ENCODE results near the gene SLC26A3. TPM values are rescaled to one million over a fixed set of nuclear protein-coding genes. Genes with fewer than 3 reads are reported as not detected.

The SLC26A3 gene
- total and polyA plus RNA-seq, 4 experiments from 2014 or later, result not detected

- Mint-ChIP-seq H3K36me3 (peaks cover 0 to 4% of the 10 kb centered on the region in 2 donors), H3K4me3 (no peak overlapping the region), H3K27me3 (no peaks in the 10 kb centered on the region), H3K27ac (no peak overlapping the region), H3K4me1 (peaks cover 0 to 6% (median 1%) of the 10 kb centered on the region in 4 donors), H3K9me3 (peaks cover 0 to 9% (median 0%) of the 10 kb centered on the region in 8 donors)
- no peaks in the 10 kb centered on the region for H3K36me3 ChIP-seq (ENCODE audit: insufficient read depth, low read length)
- no peaks in the 10 kb centered on the region for H3K4me1 ChIP-seq (ENCODE audit: insufficient read depth, low read length)
- POLR2A ChIA-PET (ENCODE audit: partially characterized antibody), result interaction anchor here (1.3 kb wide), 1 partner anchor 12 kb away, joined by 4 read pairs; no protein-coding TSS in a partner anchor
- no peak overlapping the region for H3K4me3 ChIP-seq (ENCODE audit: low read length in 2 of 2)
- no peaks in the 10 kb centered on the region for H3K27me3 ChIP-seq (ENCODE audit: insufficient read depth, low read length)
- H3K9me3 ChIP-seq (ENCODE audit: control insufficient read depth in 1 of 2, low read length in 2 of 2), result no peaks in the 10 kb centered on the region
- DNase-seq, result no peak
- CTCF ChIA-PET (ENCODE audit: partially characterized antibody), result interaction anchor here (0.9 kb wide), 1 partner anchor 11 kb away, joined by 3 read pairs; no protein-coding TSS in a partner anchor
- intact Hi-C loops (cut with micrococcal nuclease), result no loop called here
- H3K27ac ChIP-seq (ENCODE audit: low read depth, low read length), result no peak overlapping the region
These were observed 3.3 kb downstream of the SLC26A3 start for GRCh38 chr7:107799647-107800264.

GRCh38 chr7:107792364-107792763 lies 10.7 kb downstream of the SLC26A3 start:
- H3K27ac ChIP-seq (ENCODE audit: low read depth, low read length), result no peak overlapping the region
- H3K9me3 ChIP-seq (ENCODE audit: control insufficient read depth in 1 of 2, low read length in 2 of 2), result no peaks in the 10 kb centered on the region
- Mint-ChIP-seq H3K4me1 (peaks cover 3 to 20% (median 16%) of the 10 kb centered on the region in 4 donors), H3K27ac (no peak overlapping the region), H3K9me3 (peaks cover 0 to 2% (median 0%) of the 10 kb centered on the region in 8 donors), H3K27me3 (peaks cover 0 to 4% of the 10 kb centered on the region in 2 donors), H3K36me3 (no peaks in the 10 kb centered on the region), H3K4me3 (no peak overlapping the region)
- H3K4me1 ChIP-seq (ENCODE audit: insufficient read depth, low read length), result peaks cover 7% of the 10 kb centered on the region
- no peaks in the 10 kb centered on the region for H3K36me3 ChIP-seq (ENCODE audit: insufficient read depth, low read length)
- intact Hi-C loops (cut with micrococcal nuclease), result no loop called here
- no peak for DNase-seq
- POLR2A ChIA-PET (ENCODE audit: partially characterized antibody), result interaction anchor here (0.9 kb wide), 1 partner anchor 48 kb away, joined by 6 read pairs; the partner anchor contains the start of gene CBLL1
- CTCF ChIA-PET (ENCODE audit: partially characterized antibody), result no interaction called here
- no peak overlapping the region for H3K4me3 ChIP-seq (ENCODE audit: low read length in 2 of 2)
- no peaks in the 10 kb centered on the region for H3K27me3 ChIP-seq (ENCODE audit: insufficient read depth, low read length)

DNA sequence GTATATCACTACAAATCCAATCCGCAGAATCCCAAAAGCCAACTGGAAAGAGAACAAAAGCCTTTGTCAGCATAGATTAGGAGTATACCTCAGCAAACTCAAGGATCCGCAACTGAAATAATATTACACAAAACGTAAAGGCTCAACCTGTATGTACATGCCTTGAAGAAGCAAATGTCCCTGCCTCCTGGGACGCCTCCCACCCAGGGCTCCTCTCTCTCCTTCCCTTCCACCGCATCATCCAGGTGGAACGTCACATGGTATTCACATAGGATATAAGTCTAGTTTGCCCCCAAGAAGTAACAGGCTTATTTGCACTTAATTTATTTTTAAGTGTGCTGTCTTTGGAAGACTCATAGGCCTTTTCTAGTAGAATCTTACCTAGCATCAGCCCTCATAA lies 13.4 kb downstream of the SLC26A3 start:
- H3K4me1 Mint-ChIP-seq, result peaks cover 21 to 44% (median 37%) of the 10 kb centered on the region in 4 donors
- H3K9me3 Mint-ChIP-seq, result peaks cover 0 to 2% (median 0%) of the 10 kb centered on the region in 8 donors
- H3K4me1 ChIP-seq (ENCODE audit: insufficient read depth, low read length), result peaks cover 22% of the 10 kb centered on the region
- intact Hi-C loops (cut with micrococcal nuclease), result no loop called here
- no peaks in the 10 kb centered on the region for H3K36me3 ChIP-seq (ENCODE audit: insufficient read depth, low read length)
- CTCF ChIA-PET (ENCODE audit: partially characterized antibody), result interaction anchor here (0.7 kb wide), 1 partner anchor 89 kb away, joined by 3 read pairs; no protein-coding TSS in a partner anchor
- no peak overlapping the region for H3K4me3 Mint-ChIP-seq
- no peaks in the 10 kb centered on the region for H3K27me3 ChIP-seq (ENCODE audit: insufficient read depth, low read length)
- H3K36me3 Mint-ChIP-seq, result no peaks in the 10 kb centered on the region
- H3K9me3 ChIP-seq (ENCODE audit: control insufficient read depth in 1 of 2, low read length in 2 of 2), result no peaks in the 10 kb centered on the region
- H3K27ac ChIP-seq (ENCODE audit: low read depth, low read length), result no peak overlapping the region
- H3K4me3 ChIP-seq (ENCODE audit: low read length in 2 of 2), result no peak overlapping the region
- peaks cover 0 to 4% of the 10 kb centered on the region in 2 donors for H3K27me3 Mint-ChIP-seq
- peak overlapping the region in 1 of 7 donors; percentile 24 for H3K27ac Mint-ChIP-seq
- no peak for DNase-seq
- POLR2A ChIA-PET (ENCODE audit: partially characterized antibody), result no interaction called here

- Mint-ChIP-seq H3K27me3 (peaks cover 0 to 2% of the 10 kb centered on the region in 2 donors), H3K4me3 (no peak overlapping the region), H3K27ac (no peak overlapping the region), H3K9me3 (peaks cover 0 to 2% (median 0%) of the 10 kb centered on the region in 8 donors), H3K4me1 (peaks cover 21 to 45% (median 37%) of the 10 kb centered on the region in 4 donors), H3K36me3 (no peaks in the 10 kb centered on the region)
- no peaks in the 10 kb centered on the region for H3K36me3 ChIP-seq (ENCODE audit: insufficient read depth, low read length)
- no peak overlapping the region for H3K4me3 ChIP-seq (ENCODE audit: low read length in 2 of 2)
- no peaks in the 10 kb centered on the region for H3K27me3 ChIP-seq (ENCODE audit: insufficient read depth, low read length)
- ChIA-PET CTCF (ENCODE audit: partially characterized antibody) (interaction anchor here (0.7 to 1.4 kb wide), 4 partner anchors 11 to 90 kb away, joined by 3 to 6 read pairs (median 3); partner anchors contain the start of gene CBLL1), POLR2A (ENCODE audit: partially characterized antibody) (interaction anchor here (0.9 to 1.8 kb wide), 7 partner anchors 11 to 85 kb away, joined by 3 to 10 read pairs (median 5); partner anchors contain the start of gene CBLL1)
- no peaks in the 10 kb centered on the region for H3K9me3 ChIP-seq (ENCODE audit: control insufficient read depth in 1 of 2, low read length in 2 of 2)
- H3K4me1 ChIP-seq (ENCODE audit: insufficient read depth, low read length), result peaks cover 24% of the 10 kb centered on the region
- intact Hi-C loops (cut with micrococcal nuclease), result no loop called here
- H3K27ac ChIP-seq (ENCODE audit: low read depth, low read length), result no peak overlapping the region
- DNase-seq, result no peak
These were observed 14.4 kb downstream of the SLC26A3 start for GRCh38 chr7:107788662-107789061.

DNA sequence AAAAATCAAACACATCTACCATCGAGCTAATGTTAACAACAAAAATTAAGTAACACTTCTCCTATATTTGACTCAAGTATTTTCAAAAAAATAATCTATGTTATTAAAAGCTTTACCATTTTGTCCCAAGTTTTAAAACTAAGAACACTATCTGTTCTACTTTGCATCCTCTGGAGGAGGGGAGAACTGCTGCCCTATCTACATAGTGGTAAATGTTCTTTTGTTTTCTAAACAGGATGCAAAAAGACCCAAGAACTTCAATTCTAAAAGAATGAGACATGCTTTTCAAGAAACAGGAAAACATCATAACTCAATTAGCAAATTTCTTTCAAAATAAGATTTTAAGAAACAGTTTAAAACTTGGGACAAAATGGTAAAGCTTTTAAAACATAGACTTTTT lies 14.8 kb downstream of the SLC26A3 start:
- Mint-ChIP-seq H3K27me3 (peaks cover 0 to under 1% of the 10 kb centered on the region in 2 donors), H3K27ac (peak overlapping the region in 1 of 7 donors; percentile 43), H3K36me3 (no peaks in the 10 kb centered on the region), H3K9me3 (peaks cover 0 to 2% (median 0%) of the 10 kb centered on the region in 8 donors), H3K4me1 (peaks cover 21 to 45% (median 37%) of the 10 kb centered on the region in 4 donors), H3K4me3 (peak overlapping the region in 1 of 8 donors; percentile 6)
- intact Hi-C loops (cut with micrococcal nuclease), result no loop called here
- H3K27me3 ChIP-seq (ENCODE audit: insufficient read depth, low read length), result no peaks in the 10 kb centered on the region
- POLR2A ChIA-PET (ENCODE audit: partially characterized antibody), result interaction anchor here (0.9 to 1.8 kb wide), 8 partner anchors 11 to 85 kb away, joined by 3 to 10 read pairs (median 4); partner anchors contain the start of gene CBLL1
- no peaks in the 10 kb centered on the region for H3K36me3 ChIP-seq (ENCODE audit: insufficient read depth, low read length)
- H3K9me3 ChIP-seq (ENCODE audit: control insufficient read depth in 1 of 2, low read length in 2 of 2), result no peaks in the 10 kb centered on the region
- no peak for DNase-seq
- no peak overlapping the region for H3K4me3 ChIP-seq (ENCODE audit: low read length in 2 of 2)
- peaks cover 24% of the 10 kb centered on the region for H3K4me1 ChIP-seq (ENCODE audit: insufficient read depth, low read length)
- CTCF ChIA-PET (ENCODE audit: partially characterized antibody), result interaction anchor here (0.7 to 1.4 kb wide), 3 partner anchors 11 to 45 kb away, joined by 3 to 6 read pairs (median 3); partner anchors contain the start of gene CBLL1
- H3K27ac ChIP-seq (ENCODE audit: low read depth, low read length), result no peak overlapping the region

DNA sequence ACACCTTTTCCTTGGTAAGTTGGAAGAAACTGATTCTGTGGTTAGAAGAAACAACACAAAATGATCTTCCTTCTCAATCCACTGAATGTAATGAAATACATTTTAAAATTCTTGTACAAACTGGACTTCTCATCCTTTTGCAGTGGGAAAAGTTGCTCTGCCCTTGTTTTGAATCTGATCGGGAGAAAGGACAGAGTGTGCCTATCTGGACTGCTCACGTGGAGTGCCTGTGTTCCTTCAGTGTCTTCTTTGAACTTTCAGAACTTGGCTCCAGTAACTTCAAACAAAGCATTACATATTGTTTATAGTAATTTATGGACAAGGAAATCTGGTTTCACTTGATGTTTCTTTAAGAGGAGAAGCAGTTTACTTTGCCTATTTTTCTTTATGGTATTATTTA lies 17.1 kb downstream of the SLC26A3 start:
- no peaks in the 10 kb centered on the region for H3K36me3 Mint-ChIP-seq
- no peaks in the 10 kb centered on the region for H3K27me3 Mint-ChIP-seq
- H3K4me3 Mint-ChIP-seq, result peak overlapping the region; percentile 23 to 81 (median 52)
- H3K9me3 Mint-ChIP-seq, result peaks cover 0 to 1% (median 0%) of the 10 kb centered on the region in 8 donors
- no peaks in the 10 kb centered on the region for H3K36me3 ChIP-seq (ENCODE audit: insufficient read depth, low read length)
- intact Hi-C loops (cut with micrococcal nuclease), result no loop called here
- peak overlapping the region in 3 of 7 donors; percentile 55 to 73 (median 61) for H3K27ac Mint-ChIP-seq
- DNase-seq, result no peak
- H3K4me1 Mint-ChIP-seq, result peaks cover 21 to 45% (median 36%) of the 10 kb centered on the region in 4 donors
- CTCF ChIA-PET (ENCODE audit: partially characterized antibody), result no interaction called here
- no peaks in the 10 kb centered on the region for H3K27me3 ChIP-seq (ENCODE audit: insufficient read depth, low read length)
- H3K4me1 ChIP-seq (ENCODE audit: insufficient read depth, low read length), result peaks cover 24% of the 10 kb centered on the region
- no peaks in the 10 kb centered on the region for H3K9me3 ChIP-seq (ENCODE audit: control insufficient read depth in 1 of 2, low read length in 2 of 2)
- no peak overlapping the region for H3K4me3 ChIP-seq (ENCODE audit: low read length in 2 of 2)
- no peak overlapping the region for H3K27ac ChIP-seq (ENCODE audit: low read depth, low read length)
- POLR2A ChIA-PET (ENCODE audit: partially characterized antibody), result interaction anchor here (1.5 kb wide), 1 partner anchor 18 kb away, joined by 3 read pairs; no protein-coding TSS in a partner anchor

GRCh38 chr7:107785170-107785569 lies 17.9 kb downstream of the SLC26A3 start:
- no peaks in the 10 kb centered on the region for H3K9me3 ChIP-seq (ENCODE audit: control insufficient read depth in 1 of 2, low read length in 2 of 2)
- peaks cover 24% of the 10 kb centered on the region for H3K4me1 ChIP-seq (ENCODE audit: insufficient read depth, low read length)
- no peaks in the 10 kb centered on the region for H3K27me3 ChIP-seq (ENCODE audit: insufficient read depth, low read length)
- intact Hi-C loops (cut with micrococcal nuclease), result no loop called here
- no peaks in the 10 kb centered on the region for H3K36me3 ChIP-seq (ENCODE audit: insufficient read depth, low read length)
- H3K27ac ChIP-seq (ENCODE audit: low read depth, low read length), result no peak overlapping the region
- Mint-ChIP-seq H3K4me3 (peak overlapping the region in 6 of 8 donors; percentile 6 to 78 (median 68)), H3K4me1 (peaks cover 21 to 44% (median 33%) of the 10 kb centered on the region in 4 donors), H3K27ac (peak overlapping the region in 4 of 7 donors; percentile 4 to 76 (median 54)), H3K36me3 (no peaks in the 10 kb centered on the region), H3K9me3 (peaks cover 0 to 1% (median 0%) of the 10 kb centered on the region in 8 donors), H3K27me3 (no peaks in the 10 kb centered on the region)
- CTCF ChIA-PET (ENCODE audit: partially characterized antibody), result interaction anchor here (1.1 to 1.7 kb wide), 3 partner anchors 42 to 90 kb away, joined by 4 to 6 read pairs (median 6); partner anchors contain the start of gene CBLL1
- POLR2A ChIA-PET (ENCODE audit: partially characterized antibody), result interaction anchor here (0.6 to 1.9 kb wide), 7 partner anchors 9 to 91 kb away, joined by 3 to 11 read pairs (median 4); no protein-coding TSS in a partner anchor
- H3K4me3 ChIP-seq (ENCODE audit: low read length in 2 of 2), result no peak overlapping the region
- DNase-seq, result peak in 1 of 5 donors; percentile 9
